Glomerular endothelial cell (primary cell): ENCODE results near the gene PLCL1. TPM values are rescaled to one million over a fixed set of nuclear protein-coding genes. Genes with fewer than 3 reads are reported as not detected.

Experiments used
- DNase-seq: peaks from one replicate; pipeline ENCODE4 v3.0.0-alpha.2; 2011; ENCODE audit warnings: low read depth, low spot score; ENCODE audit errors: extremely low read depth
- total RNA-seq: library from RNA; depleted of rRNA; stranded (reverse); fragments of >200 nt; gene quantifications from 2 replicates; pipeline ENCODE4 v1.2.3, GENCODE V29; 2015

The PLCL1 gene
- total RNA-seq, 1 donor from 2014 or later, result 5.3 TPM

DNA sequence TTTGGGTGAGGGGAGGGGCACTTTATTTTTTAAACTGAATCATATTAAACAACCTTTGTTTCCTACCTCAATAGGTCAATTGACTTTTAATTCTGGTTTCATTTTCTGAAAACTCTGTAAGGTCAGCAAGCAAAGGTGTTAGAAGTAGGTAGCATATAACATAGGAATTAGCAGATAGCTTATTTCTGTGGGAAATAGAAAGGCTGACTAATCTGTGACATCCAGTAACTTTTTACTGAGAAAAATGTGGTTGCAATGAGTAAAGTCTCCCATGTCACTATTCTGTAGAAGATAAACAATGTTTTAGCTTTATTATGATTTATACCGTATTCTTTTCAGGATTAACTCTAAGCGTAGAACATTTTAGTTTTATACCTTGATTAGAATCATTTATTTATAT lies 240.4 kb downstream of the PLCL1 start:
- no peak for DNase-seq

DNA sequence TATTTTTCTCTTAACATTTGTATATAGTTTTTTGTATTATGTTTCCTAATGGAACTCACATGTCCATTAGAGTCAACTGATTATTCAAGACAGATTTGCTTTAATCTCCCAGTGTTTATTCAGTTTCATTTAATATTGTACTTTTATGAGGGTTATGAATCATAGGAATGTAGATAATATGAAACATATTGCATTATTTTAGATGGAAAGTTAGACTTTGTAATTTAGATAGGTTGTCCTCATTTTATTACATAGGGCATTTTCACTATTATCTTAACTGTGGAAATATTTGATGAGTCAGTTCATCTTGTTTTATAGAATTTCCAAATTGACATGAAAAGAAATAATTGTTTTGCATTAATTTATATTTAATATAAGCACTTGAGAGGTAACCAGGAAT lies 240.8 kb downstream of the PLCL1 start:
- DNase-seq, result no peak

GRCh38 chr2:198052741-198053140 lies 248.3 kb downstream of the PLCL1 start:
- DNase-seq, result no peak

- DNase-seq, result no peak
Observed at GRCh38 chr2:198053148-198053547, 248.8 kb downstream of the PLCL1 start.

GRCh38 chr2:198053776-198054175 lies 249.4 kb downstream of the PLCL1 start:
- DNase-seq, result no peak

- no peak for DNase-seq
Observed at GRCh38 chr2:198054299-198054698, 249.9 kb downstream of the PLCL1 start.

DNA sequence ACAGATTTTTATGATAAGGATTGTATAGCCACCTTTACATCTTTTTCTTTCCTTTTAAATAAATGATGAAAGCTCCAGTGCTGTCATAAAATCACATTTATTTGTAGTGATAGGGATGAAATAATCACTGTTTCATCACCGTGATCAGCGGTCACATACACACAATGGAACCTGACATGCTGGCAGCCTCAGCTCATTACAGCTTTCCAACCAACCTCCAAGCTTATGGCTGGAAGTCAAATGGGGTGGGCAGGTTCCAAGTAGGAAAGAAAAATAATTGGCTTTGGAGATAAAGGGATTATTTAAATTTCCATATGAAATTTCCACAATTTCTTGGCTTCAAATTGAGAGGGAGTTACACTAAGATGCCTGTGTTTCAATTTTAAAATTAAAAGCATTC lies 251.3 kb downstream of the PLCL1 start:
- DNase-seq, result no peak

- no peak for DNase-seq
Observed at GRCh38 chr2:198056836-198057235, 252.4 kb downstream of the PLCL1 start.

GRCh38 chr2:198059800-198060199 lies 255.4 kb downstream of the PLCL1 start:
- no peak for DNase-seq

- DNase-seq, result no peak
Observed at GRCh38 chr2:198060277-198060676, 255.9 kb downstream of the PLCL1 start.

DNA sequence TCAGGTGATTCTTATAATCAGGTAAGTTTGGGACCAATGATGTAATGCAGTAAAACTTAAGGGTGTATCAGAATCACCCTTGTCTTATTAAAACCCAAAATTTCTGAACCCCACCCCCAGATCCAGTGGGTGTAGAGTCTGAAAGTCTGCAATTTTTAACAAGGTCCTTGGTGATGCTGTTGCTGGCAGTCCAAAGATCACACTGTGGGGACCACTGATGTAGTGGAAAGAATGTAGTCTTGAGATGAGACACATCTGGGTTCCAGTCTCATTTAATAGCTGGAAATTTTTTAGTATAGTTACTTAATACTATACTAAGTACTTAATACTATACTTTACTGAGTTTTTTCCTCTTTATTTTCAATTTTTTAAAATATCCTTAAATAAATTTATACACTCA lies 258.4 kb downstream of the PLCL1 start:
- no peak for DNase-seq

DNA sequence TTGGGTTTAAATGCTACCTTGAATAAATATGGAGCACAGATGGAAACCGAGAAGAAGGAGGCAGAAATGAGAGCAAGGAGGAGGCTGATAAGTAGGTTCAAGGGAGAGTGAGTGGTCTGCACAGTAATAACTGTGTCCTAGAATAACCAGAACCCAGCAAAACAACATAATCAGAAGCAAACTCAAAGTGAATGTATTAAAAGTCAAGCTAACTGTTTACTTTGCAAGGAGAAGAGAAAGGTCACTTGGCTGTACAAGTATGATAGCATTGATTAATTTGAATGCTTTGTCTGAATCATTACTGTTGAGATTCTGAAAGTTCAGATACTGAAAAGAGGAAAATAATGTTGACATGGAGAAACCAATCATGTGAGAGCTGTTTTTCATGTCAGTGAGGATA lies 258.8 kb downstream of the PLCL1 start:
- DNase-seq, result no peak

DNA sequence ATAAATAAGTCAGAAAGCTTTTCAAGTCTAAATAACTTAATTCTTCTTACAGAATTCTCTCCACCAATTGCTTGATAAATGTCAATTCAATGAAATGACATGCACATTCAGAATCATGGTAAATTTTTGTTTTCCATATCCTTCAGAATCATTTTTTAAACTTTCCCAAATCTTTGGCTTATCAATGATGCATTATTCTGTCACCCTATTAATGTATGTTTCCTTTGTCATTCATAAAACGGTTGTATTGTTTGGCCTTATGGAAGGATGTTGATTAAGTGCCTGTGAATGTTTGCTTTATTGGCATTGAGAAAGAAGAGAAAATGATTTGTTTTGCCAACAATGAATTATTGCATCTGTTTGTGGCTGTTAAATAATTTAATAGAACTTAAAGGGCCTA lies 260.9 kb downstream of the PLCL1 start:
- no peak for DNase-seq

DNA sequence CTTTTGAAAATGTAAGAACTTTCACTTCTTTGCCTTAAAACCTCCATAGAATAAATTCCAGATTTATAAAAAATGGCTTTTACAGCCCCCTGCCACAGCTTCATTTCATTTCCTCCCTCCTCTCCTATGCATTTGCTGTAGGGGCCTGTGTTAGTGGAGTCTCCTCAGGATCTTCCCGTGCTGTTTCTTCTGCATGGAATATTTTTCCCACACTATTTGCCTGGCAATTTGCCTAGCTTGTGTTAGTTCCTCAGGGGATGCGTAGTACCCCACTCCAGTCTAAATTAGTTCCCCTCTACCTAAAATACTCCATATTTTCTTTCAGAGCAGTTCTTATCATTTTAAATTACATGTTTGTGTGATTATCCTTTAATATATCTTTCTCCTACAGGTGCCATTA lies 262.2 kb downstream of the PLCL1 start:
- DNase-seq, result no peak

DNA sequence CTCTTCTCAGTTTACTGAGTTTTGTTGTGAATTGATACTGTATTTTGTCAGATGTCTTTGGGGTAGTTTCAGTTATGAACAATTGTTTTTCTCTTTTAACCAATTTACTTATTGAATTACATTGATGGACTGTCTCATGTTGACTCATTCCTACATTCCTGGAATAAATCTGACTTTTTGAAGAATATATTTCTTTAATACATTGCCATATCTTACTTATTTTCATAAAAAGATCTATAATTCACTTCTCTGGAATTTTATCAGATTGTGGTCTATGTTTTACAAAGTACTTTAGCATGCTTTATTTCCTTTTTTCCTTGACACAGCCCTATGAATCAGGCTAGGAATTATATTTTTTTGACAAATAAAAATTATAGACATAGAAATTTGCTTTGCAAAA lies 268.3 kb downstream of the PLCL1 start:
- no peak for DNase-seq

DNA sequence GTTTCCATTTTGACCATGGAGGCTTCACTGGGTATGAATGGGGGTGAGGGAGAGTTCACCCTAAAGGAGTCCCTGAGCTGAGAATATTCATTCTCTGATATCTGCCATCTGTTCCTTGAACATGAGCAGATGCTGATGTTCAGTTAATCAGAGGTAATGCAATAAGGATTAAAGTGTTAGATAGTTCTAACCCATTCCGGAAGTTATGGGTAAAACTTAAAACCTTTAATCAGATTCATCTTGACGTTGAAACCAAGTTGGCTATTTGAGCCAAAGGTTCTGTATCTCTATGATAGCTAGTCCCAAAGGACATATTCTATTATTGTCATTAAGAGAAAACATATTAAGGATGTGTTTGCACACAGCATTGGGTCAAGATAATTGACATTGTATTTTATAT lies 268.9 kb downstream of the PLCL1 start:
- no peak for DNase-seq

DNA sequence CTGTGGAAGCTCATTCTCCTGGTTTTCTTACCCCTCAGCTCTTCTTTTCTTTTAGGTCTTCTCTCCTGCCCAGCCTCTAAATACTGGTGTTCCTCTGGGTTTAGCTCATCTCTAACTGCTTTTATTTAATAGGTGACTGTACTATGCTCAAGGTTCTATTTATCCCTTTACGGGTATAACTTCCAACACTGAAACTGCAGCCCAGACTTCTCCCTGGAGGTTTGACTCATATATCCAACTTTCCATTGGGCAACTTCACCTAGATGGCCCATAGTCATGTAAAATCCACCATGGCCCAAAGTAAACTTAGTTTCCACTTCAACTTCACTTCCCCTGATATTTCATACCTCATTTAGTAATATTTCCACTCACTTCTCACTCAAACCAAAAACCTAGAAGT lies 273.1 kb downstream of the PLCL1 start:
- no peak for DNase-seq

DNA sequence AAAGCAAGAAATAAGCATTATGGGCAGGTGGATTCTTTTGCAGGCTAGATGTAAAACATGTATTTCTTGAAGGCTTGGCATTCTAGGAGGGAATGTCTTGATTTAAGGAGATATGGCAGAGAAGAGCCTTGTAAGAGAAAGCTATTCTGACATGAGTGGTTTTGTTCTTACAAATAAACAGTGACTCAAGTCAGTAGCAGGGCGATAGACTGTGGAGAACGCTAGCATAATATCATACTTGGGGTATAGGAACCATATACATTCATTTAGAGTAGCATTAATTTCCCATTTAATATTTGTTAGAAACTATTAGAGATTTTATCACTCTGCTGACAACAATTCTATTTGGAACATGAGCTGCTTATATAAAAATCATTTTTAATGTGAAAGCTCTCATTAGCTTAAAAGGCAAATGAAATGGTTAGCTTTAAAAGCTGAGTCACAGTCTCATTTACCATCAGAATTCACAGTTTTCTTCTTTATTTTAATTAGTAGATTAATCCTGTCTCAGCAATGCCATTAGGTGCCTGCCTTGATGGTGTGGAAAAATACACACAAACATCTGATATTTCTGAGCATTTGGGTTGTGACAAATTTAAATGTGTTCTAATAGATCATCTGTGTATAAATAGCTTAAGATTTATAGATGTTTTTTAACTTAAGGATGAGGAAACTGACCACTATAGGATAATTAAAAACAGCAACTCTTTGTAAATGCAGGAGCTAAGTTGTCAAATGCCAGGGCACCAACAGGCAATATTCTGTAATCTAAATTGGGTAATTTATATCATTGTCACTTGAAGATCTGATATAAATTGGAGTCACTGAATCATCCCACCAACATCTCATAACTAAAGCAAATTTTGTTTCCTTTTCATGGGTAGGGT lies 276.7 kb downstream of the PLCL1 start:
- DNase-seq, result no peak

DNA sequence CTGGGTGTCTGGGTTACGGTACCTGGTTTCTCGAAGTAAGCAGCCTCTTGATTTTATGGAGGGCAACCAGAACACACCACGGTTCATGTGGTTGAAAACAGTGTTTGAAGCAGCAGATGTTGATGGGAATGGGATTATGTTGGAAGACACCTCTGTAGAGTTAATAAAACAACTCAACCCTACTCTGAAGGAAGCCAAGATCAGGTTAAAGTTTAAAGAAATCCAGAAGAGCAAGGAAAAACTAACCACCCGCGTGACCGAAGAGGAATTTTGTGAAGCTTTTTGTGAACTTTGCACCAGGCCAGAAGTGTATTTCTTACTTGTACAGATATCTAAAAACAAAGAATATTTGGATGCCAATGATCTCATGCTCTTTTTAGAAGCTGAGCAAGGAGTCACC lies 279.8 kb downstream of the PLCL1 start:
- DNase-seq, result no peak

DNA sequence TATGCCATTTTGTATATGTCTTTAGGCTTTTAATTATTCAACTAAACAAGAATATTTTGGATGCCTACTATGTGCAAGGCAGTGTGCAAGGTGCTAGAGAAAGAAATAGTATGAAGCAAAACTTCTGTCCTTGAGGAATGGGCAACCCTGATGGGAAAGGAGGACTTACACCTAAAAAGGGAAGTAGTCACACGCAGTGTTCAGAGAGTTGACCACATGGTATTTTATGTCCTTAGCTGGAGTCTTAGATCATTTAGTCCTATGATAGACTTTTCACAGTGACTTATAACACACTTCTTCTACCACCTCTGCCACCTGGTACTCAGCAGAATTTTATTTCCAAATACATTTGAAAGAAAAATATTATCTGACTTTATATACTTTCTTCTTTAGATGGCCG lies 291.6 kb downstream of the PLCL1 start:
- no peak for DNase-seq

GRCh38 chr2:198096965-198097364 lies 292.6 kb downstream of the PLCL1 start:
- no peak for DNase-seq

GRCh38 chr2:198097630-198098029 lies 293.2 kb downstream of the PLCL1 start:
- DNase-seq, result no peak

DNA sequence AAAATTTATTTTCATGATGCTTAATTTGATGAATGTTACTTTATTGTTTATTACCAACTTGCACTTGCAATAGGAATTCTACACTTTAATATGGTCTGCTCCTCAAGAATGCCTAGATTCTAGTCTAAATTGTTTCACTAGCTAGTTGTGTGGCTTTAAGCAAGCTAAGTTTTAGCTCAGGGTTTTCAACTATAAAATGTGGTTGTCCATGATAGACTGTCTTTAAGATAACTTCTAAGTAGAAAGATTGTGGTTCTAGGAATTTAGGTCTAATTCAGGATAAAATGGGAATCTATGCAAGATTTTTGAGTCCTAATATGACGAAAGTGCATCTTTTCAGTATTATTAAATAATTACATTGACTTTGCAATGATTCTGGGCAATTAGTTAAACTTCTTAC lies 294.0 kb downstream of the PLCL1 start:
- DNase-seq, result no peak
